MM.1S (cell line): Measurements from ENCODE around the gene IL17REL.

Source experiments
- DNase-seq: peaks from one replicate; pipeline ENCODE4 v3.0.0-alpha.2; 2015
- H2AFZ ChIP-seq: fragments of 300-600 bp; sonication (generic); 2 replicates; pipeline ENCODE4 v1.6.0; 2016; ENCODE audit warnings: antibody characterized with exemption, low read length
- H3F3A ChIP-seq: fragments of 300-600 bp; sonication (generic); 2 replicates; pipeline ENCODE4 v1.6.1; 2016; ENCODE audit warnings: mild to moderate bottlenecking, antibody characterized with exemption, low read length, moderate library complexity, mixed read lengths; ENCODE audit not compliant: insufficient read depth
- H3K27ac ChIP-seq: fragments of 300-600 bp; sonication (generic); 2 replicates; pipeline ENCODE4 v1.5.1; 2016; ENCODE audit warnings: mild to moderate bottlenecking, low read length
- H3K27me3 ChIP-seq: fragments of 300-600 bp; sonication (generic); replicated peaks from 2 replicates; pipeline ENCODE4 v1.6.0; 2016; ENCODE audit warnings: low read length; ENCODE audit not compliant: insufficient read depth
- H3K36me3 ChIP-seq: fragments of 300-600 bp; sonication (generic); replicated peaks from 2 replicates; pipeline ENCODE4 v1.6.1; 2016; ENCODE audit warnings: mild to moderate bottlenecking, low read length, mixed read lengths; ENCODE audit not compliant: insufficient read depth
- H3K4me1 ChIP-seq: fragments of 300-600 bp; sonication (generic); 2 replicates; pipeline ENCODE4 v1.6.1; 2016; ENCODE audit warnings: low read length, mixed read lengths
- H3K4me2 ChIP-seq: fragments of 300-600 bp; sonication (generic); 2 replicates; pipeline ENCODE4 v1.6.0; 2016; ENCODE audit warnings: low read depth, low read length
- H3K4me3 ChIP-seq: fragments of 300-600 bp; sonication (generic); 2 replicates; pipeline ENCODE4 v1.5.1; 2016; ENCODE audit warnings: low read length, mixed read lengths
- H3K79me2 ChIP-seq: fragments of 300-600 bp; sonication (generic); 2 replicates; pipeline ENCODE4 v1.6.1; 2016; ENCODE audit warnings: mixed run types, low read length, mixed read lengths
- H3K9ac ChIP-seq: fragments of 300-600 bp; sonication (generic); 2 replicates; pipeline ENCODE4 v1.6.1; 2016; ENCODE audit warnings: low read length, mixed read lengths
- H3K9me2 ChIP-seq: fragments of 300-600 bp; sonication (generic); replicated peaks from 2 replicates; pipeline ENCODE4 v1.6.1; 2016; ENCODE audit warnings: mild to moderate bottlenecking, low read length, mixed read lengths; ENCODE audit not compliant: insufficient read depth
- H3K9me3 ChIP-seq: fragments of 300-600 bp; sonication (generic); replicated peaks from 2 replicates; pipeline ENCODE4 v1.6.1; 2016; ENCODE audit warnings: mild to moderate bottlenecking, low read length, mixed read lengths; ENCODE audit not compliant: insufficient read depth
- H4K20me1 ChIP-seq: fragments of 300-600 bp; sonication (generic); 2 replicates; pipeline ENCODE4 v1.6.1; 2016; ENCODE audit warnings: mild to moderate bottlenecking, low read length, moderate library complexity, mixed read lengths; ENCODE audit not compliant: insufficient read depth
- CTCF ChIP-seq: fragments of 300-600 bp; sonication (generic); IDR thresholded peaks from 2 replicates; pipeline ENCODE4 v1.5.1; 2016; ENCODE audit warnings: antibody characterized with exemption, low read length, mixed read lengths
- EZH2 ChIP-seq: fragments of 300-600 bp; sonication (generic); optimal IDR thresholded peaks from 2 replicates; pipeline ENCODE3; 2017; ENCODE audit warnings: low read depth, mild to moderate bottlenecking, antibody characterized with exemption, low read length, mixed read lengths
- EZH2phosphoT487 ChIP-seq: fragments of 300-600 bp; sonication (generic); IDR thresholded peaks from 2 replicates; pipeline ENCODE4 v1.6.1; 2018; ENCODE audit warnings: antibody characterized with exemption, low read length

IL17REL gene

GRCh38 chr22:50016988-50017700 lies 4.6 kb upstream of the IL17REL start:
- no peak for TF ChIP-seq EZH2
- no peak for TF ChIP-seq EZH2phosphoT487
- no peak for TF ChIP-seq CTCF
- Histone ChIP-seq H3K9me2 (no peaks in the 10 kb centered on the region), H4K20me1 (no peaks in the 10 kb centered on the region), H3K36me3 (no peaks in the 10 kb centered on the region), H3K9ac (no peak overlapping the region), H3K27ac (no peak overlapping the region), H3K79me2 (no peaks in the 10 kb centered on the region), H3K4me3 (no peak overlapping the region), H3K9me3 (no peaks in the 10 kb centered on the region), H3K4me1 (no peaks in the 10 kb centered on the region), H3K27me3 (peaks cover 75% of the 10 kb centered on the region), H3F3A (no peaks in the 10 kb centered on the region), H2AFZ (no peak overlapping the region), H3K4me2 (no peak overlapping the region)
- DNase-seq: no peak

- no peak overlapping the region for H3K9ac ChIP-seq
- no peaks in the 10 kb centered on the region for H3F3A ChIP-seq
- no peaks in the 10 kb centered on the region for H4K20me1 ChIP-seq
- no peaks in the 10 kb centered on the region for H3K9me2 ChIP-seq
- H3K4me1 ChIP-seq: no peaks in the 10 kb centered on the region
- no peak for DNase-seq
- H3K4me2 ChIP-seq: no peak overlapping the region
- H2AFZ ChIP-seq: no peak overlapping the region
- no peaks in the 10 kb centered on the region for H3K79me2 ChIP-seq
- H3K36me3 ChIP-seq: no peaks in the 10 kb centered on the region
- no peak for TF ChIP-seq EZH2
- no peak for TF ChIP-seq EZH2phosphoT487
- TF ChIP-seq CTCF: no peak
- H3K9me3 ChIP-seq: no peaks in the 10 kb centered on the region
- H3K27ac ChIP-seq: no peak overlapping the region
- H3K4me3 ChIP-seq: no peak overlapping the region
- H3K27me3 ChIP-seq: peaks cover 82% of the 10 kb centered on the region
Measured at GRCh38 chr22:50016308-50016987, 3.9 kb upstream of the IL17REL start.

- Histone ChIP-seq H3K4me1 (no peaks in the 10 kb centered on the region), H3K4me2 (no peak overlapping the region), H3K27ac (no peak overlapping the region), H4K20me1 (no peaks in the 10 kb centered on the region), H3K9me3 (no peaks in the 10 kb centered on the region), H3K9ac (no peak overlapping the region), H2AFZ (no peak overlapping the region), H3K79me2 (no peaks in the 10 kb centered on the region), H3F3A (no peaks in the 10 kb centered on the region), H3K36me3 (no peaks in the 10 kb centered on the region), H3K4me3 (no peak overlapping the region), H3K9me2 (no peaks in the 10 kb centered on the region), H3K27me3 (peaks cover 89% of the 10 kb centered on the region)
- DNase-seq: no peak
- TF ChIP-seq EZH2phosphoT487: no peak
Measured at GRCh38 chr22:50015451-50016307, 3.1 kb upstream of the IL17REL start.
